Transverse colon (tissue), 3 donors: ENCODE results near the gene ZSWIM2.

Experiments used
- CTCF ChIP-seq, 5 experiments: fragments of 200-600 bp in 3 of 5; fragments of 450-650 bp in 2 of 5; sonication (generic) in 3 of 5; IDR thresholded peaks; 1 replicate in 2 of 5; 2 replicates in 3 of 5; pipeline ENCODE4 v1.5.1; 2016 to 2017; ENCODE audit warnings: antibody characterized with exemption in 5 of 5, inconsistent platforms in 3 of 5, mild to moderate bottlenecking in 2 of 5, moderate library complexity in 1 of 5
- EP300 ChIP-seq: sonication (generic); formaldehyde crosslinking; IDR thresholded peaks from one replicate; pipeline ENCODE4 v1.6.1; 2017; ENCODE audit warnings: antibody characterized with exemption, low read depth
- POLR2A ChIP-seq: fragments of 450-650 bp; IDR thresholded peaks from one replicate; pipeline ENCODE4 v1.6.1; 2016; ENCODE audit warnings: antibody characterized with exemption, mild to moderate bottlenecking, moderate library complexity

DNA sequence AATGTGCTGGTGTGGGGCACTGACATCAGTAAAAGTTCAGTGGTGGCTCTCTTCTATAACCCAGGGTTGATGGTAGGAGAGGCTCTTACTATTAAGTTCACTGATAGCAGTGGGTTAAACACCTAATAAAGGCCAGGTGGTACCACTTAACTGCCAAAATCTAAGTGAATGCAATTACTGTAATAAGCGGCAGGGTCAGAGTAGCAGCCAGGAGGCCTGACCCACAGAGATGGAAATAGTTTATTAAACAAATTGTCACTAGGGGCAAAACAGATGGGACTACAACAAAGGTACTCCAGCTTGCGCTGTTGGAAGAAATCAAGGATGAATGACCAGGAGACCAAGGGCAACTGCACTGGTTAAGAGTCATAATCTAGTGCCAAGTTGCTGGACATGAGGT is 26.6 kb downstream of the ZSWIM2 start:
- TF ChIP-seq CTCF (IDR thresholded peaks at IDR 0.05) = no peak
- no peak for TF ChIP-seq POLR2A
- TF ChIP-seq EP300 = no peak
